ENCODE results near the gene CFAP54. TPM values are rescaled to one million over a fixed set of nuclear protein-coding genes. Genes with fewer than 3 reads are reported as not detected.

The CFAP54 gene
- total RNA-seq, 4 donors from 2014 or later: 3.0 to 5.4 (median 4.1) TPM

- no peak overlapping the region for H3K4me3 ChIP-seq (replicated peaks in 1 of 3)
- H3K36me3 ChIP-seq: no peaks in the 10 kb centered on the region
- 59 to 61% methylated on average over 3 of the region's 3 CpGs for WGBS, 2 donors
- H3K27me3 ChIP-seq: no peaks in the 10 kb centered on the region
- intact Hi-C loops (cut with DNase I): no loop called here
- H3K9me3 ChIP-seq: no peaks in the 10 kb centered on the region
- DNase-seq: peak; percentile 6 to 13
- TF ChIP-seq CTCF (IDR thresholded peaks at IDR 0.05): no peak
- no peak for TF ChIP-seq POLR2A (IDR thresholded peaks at IDR 0.05)
- H3K27ac ChIP-seq: peak overlapping the region in 1 of 3 donors; percentile 33
- peaks cover 0 to 10% of the 10 kb centered on the region in 2 donors for H3K4me1 ChIP-seq
Observed at GRCh38 chr12:96466939-96467751, 22.2 kb upstream of the CFAP54 start.

GRCh38 chr12:96471368-96472050, 17.9 kb upstream of the CFAP54 start:
- H3K36me3 ChIP-seq: no peaks in the 10 kb centered on the region
- intact Hi-C loops (cut with DNase I): no loop called here
- DNase-seq: no peak
- no peaks in the 10 kb centered on the region for H3K27me3 ChIP-seq
- 90 to 95% methylated on average over 2 of the region's 2 CpGs for WGBS, 2 donors
- no peaks in the 10 kb centered on the region for H3K9me3 ChIP-seq
- TF ChIP-seq POLR2A (IDR thresholded peaks at IDR 0.05) (no peak), CTCF (IDR thresholded peaks at IDR 0.05) (no peak)
- peaks cover 0 to 10% of the 10 kb centered on the region in 2 donors for H3K4me1 ChIP-seq
- no peak overlapping the region for H3K4me3 ChIP-seq (replicated peaks in 1 of 3)
- no peak overlapping the region for H3K27ac ChIP-seq

- no peak for DNase-seq
- H3K27me3 ChIP-seq: no peaks in the 10 kb centered on the region
- peaks cover 0 to 2% of the 10 kb centered on the region in 2 donors for H3K4me1 ChIP-seq
- no peak overlapping the region for H3K27ac ChIP-seq
- no peaks in the 10 kb centered on the region for H3K36me3 ChIP-seq
- no peaks in the 10 kb centered on the region for H3K9me3 ChIP-seq
- TF ChIP-seq CTCF (IDR thresholded peaks at IDR 0.05) (no peak), POLR2A (IDR thresholded peaks at IDR 0.05) (no peak)
- intact Hi-C loops (cut with DNase I): no loop called here
- no peak overlapping the region for H3K4me3 ChIP-seq (replicated peaks in 1 of 3)
- 76 to 85% methylated on average over 5 of the region's 5 CpGs for WGBS, 2 donors
Observed at GRCh38 chr12:96472384-96472783, 17.0 kb upstream of the CFAP54 start.

- Histone ChIP-seq H3K9me3 (no peaks in the 10 kb centered on the region), H3K27ac (no peak overlapping the region), H3K4me3 (replicated peaks in 1 of 3) (no peak overlapping the region), H3K36me3 (no peaks in the 10 kb centered on the region), H3K27me3 (no peaks in the 10 kb centered on the region), H3K4me1 (no peaks in the 10 kb centered on the region)
- intact Hi-C loops (cut with DNase I): no loop called here
- DNase-seq: no peak
- 67 to 68% methylated on average over 4 of the region's 4 CpGs for WGBS, 2 donors
- TF ChIP-seq POLR2A (IDR thresholded peaks at IDR 0.05) (no peak), CTCF (IDR thresholded peaks at IDR 0.05) (no peak)
Observed at GRCh38 chr12:96473394-96474093, 15.8 kb upstream of the CFAP54 start.

Data from thyroid gland (tissue), 4 donors.